Stimulated activated CD8-positive, alpha-beta memory T cell treated with anti-CD3 and anti-CD28 coated beads, Interleukin-15, amount 100 ng/mL, for 48 hours (primary cell): Measurements from ENCODE around the gene DYRK1B.
"Not testable (repeated sequence)": the region's sequence is repeated elsewhere in the genome, so short reads cannot be mapped to it uniquely, and the experiment has no call there.

ENCODE experiments used
- DNase-seq, 2 donors: peaks; one replicate each; pipeline ENCODE4 v3.0.0-alpha.2; 2020; ENCODE audit warnings: low read depth in 2 of 2

The DYRK1B gene

DNA sequence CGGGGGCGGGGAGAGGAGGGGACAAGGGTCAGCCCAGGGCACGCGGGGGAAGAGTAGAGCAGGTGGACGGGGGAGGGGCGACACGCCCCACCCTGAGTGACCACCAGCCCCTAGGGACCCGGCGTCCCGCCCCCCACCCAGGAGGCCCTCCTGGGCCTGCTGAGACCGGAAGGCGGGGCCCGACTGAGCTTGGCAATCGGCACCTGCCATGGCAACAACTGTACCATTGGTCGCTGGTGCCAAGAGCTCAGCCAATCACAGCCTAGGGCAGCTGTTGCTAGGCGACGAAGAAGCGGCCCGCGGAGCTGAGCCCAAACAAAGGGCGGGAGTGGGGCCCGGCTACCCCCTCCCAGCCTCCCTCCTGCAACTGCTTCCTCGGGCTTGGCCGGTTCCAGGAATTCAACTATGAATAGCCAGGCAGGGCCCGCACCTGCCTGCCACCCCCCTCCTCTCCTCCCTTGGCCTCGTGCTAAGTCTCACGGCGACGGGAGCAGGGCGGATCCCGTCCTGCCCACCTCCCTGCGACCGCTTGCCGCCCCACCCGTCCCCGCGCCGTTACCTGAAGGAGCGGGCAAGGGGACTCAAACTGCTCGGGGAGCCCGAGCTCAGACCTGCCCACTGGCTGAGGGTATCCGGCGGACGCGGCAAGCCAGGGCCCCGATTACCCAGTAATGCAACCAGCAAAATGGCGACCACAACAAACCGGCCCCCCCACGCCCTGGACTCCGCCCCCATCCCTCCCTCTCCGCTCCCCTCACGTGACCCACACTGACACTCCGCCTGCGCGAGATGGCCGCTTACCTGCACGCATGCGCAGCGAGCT is at the start of gene DYRK1B:
TSS of gene DYRK1B (minus strand) at position 699 of the 823 bp plus-strand sequence. CDS start 2,295 bp downstream, outside the sequence.
- peak; percentile 91 to 95 for DNase-seq

DNA sequence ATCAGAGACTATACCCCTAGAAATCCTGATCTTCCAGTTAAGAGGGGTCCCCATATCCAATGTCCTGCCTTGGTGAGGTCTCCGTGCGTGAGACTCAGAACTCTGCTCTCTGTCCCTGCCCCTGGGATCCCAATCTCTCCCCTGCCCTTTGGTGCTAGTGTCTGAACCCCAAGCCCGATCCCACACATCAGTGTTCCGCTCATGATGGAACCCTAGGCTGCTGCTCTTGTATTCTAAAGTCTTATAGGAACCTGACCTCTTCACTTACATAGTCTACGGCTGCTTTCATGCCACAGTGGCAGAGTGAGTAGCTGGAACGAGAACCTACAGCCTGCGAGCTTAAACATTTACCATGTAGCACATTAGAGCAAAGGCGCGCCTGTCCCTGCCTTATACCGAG is 48.7 kb upstream of the DYRK1B start:
- DNase-seq: not testable (repeated sequence)

- peak in 1 of 2 donors; percentile 17 for DNase-seq
Measured at GRCh38 chr19:39881495-39882110, 47.6 kb upstream of the DYRK1B start.

- DNase-seq: not testable (repeated sequence)
Measured at GRCh38 chr19:39880241-39880640, 46.3 kb upstream of the DYRK1B start.

GRCh38 chr19:39879796-39880195 is 45.8 kb upstream of the DYRK1B start:
- DNase-seq: not testable (repeated sequence)

DNA sequence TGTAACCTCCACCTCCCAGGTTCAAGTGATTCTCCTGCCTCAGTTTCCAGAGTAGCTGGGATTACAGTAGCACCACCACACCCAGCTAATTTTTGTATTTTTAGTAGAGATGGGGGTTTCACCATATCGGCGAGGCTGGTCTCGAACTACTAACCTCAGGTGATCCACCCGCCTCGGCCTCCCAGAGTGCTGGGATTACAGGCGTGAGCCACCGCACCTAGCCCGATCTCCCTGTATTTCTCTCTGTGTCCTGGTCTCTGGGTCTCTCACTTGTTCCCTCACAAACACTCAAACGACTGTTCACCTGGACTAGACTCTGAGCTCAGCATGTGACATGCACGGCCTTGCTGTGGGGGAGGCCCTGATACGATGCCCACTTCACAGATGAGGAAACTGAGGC is 44.9 kb upstream of the DYRK1B start:
- DNase-seq: not testable (repeated sequence)

DNA sequence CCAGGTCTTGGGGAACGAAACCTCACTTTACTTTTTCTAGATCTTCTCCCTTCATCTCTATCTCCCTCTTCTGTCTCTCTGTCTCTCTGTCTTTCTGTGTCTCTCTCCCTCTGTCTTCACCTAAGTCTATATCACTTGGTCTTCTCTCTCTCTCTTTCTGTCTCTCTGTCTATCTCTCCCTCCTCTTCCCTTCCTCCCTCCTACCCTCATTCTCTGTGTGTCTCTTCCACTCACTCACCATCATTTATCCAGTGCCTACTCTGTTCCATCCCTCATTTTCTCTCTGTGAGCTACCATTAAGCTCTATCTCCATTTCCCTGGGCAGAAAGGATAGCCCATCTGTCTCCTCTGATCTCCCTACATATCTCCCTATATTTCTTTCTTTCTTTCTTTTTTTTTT is 44.4 kb upstream of the DYRK1B start:
- DNase-seq: no peak

GRCh38 chr19:39877982-39878381 is 44.0 kb upstream of the DYRK1B start:
- DNase-seq: not testable (repeated sequence)

GRCh38 chr19:39877488-39877887 is 43.5 kb upstream of the DYRK1B start:
- DNase-seq: peak in 1 of 2 donors; percentile 22

GRCh38 chr19:39876486-39876885 is 42.5 kb upstream of the DYRK1B start:
- DNase-seq: not testable (repeated sequence)

GRCh38 chr19:39875401-39875864 is 41.5 kb upstream of the DYRK1B start:
- DNase-seq: not testable (repeated sequence)

DNA sequence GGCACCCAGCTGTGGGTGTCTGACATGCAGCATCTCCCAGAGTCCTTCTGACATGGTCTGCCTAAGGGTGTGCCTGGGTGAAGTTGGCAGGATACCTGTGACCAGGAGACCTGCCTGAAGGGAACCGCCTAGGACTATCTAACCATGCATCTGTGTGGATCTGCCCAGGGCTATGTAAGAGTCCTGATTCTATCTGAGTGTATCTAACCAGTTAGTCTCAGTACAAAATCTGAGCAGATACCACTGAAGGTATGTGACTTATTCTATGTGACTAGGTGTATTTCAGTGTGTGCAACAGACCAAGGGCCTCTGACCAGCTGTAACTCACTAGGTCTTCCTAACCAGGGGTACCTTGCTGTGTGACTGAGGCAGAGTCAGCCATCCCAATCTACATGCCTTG is 40.4 kb upstream of the DYRK1B start:
- no peak for DNase-seq

DNA sequence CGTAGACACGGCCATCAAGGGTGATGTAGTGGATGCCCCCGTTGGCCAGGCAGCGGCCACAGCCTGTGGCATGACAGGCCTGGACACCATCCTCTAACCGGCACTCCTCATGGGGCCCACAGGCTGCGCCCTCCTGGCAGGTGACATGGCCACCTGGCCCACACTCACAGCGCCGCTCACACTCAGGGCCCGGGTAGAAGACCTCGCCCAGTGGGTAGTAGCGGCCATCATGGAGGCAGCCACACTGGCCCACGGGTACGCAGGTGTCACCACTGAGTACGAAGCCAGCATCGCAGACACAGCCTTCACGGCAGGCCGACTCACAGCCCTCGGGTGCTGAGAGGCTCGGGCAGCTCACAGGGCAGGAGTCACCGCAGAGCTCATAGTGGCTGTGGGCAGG is 39.4 kb upstream of the DYRK1B start:
- no peak for DNase-seq

DNA sequence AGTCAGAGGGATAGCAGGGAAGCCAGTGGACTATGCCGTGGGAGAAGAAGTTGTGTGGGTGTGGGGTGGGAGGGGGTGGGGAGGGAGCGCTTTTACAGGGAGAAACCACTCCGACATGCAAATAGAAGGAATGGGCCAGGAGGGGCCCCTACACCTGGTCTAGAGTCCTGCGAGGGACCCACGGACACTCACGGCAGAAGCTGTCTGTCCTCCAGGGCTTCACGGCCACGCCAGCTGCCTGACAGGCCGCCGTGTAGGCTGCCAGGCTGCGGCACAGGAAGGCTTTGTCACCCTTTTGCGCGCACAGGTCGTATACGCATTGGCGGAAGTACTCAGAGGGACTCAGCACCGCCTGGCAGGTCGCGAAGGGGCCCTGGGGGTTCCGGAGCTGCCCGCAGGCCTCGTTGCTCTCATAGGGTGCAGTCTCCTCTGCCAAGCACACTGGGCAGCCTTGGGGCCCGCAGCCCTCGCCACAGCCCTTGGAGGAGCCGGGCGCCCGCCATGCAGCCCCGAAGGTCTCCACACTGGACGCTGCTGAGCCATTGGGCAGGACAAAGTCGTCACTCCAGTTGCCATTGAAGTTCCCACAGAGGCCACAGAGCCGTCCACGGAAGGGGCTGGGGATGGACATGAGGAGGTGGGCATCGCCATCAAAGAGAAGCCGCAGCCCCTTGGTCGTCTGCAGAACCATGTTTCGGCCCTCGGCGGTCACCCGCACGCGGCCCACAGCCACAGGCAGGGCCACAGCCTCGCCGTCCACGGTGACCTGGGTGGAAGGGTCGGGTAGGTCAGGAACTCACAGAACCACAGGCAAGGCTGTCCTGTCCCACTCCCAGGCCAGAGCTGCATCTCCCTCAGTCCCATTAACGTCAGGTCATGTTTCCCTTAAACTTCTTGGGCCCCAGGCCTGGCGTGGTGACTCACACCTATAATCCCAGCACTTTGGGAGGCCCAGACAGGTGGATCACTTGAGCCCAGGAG is 38.2 kb upstream of the DYRK1B start:
- no peak for DNase-seq

GRCh38 chr19:39871362-39871761 is 37.4 kb upstream of the DYRK1B start:
- no peak for DNase-seq

DNA sequence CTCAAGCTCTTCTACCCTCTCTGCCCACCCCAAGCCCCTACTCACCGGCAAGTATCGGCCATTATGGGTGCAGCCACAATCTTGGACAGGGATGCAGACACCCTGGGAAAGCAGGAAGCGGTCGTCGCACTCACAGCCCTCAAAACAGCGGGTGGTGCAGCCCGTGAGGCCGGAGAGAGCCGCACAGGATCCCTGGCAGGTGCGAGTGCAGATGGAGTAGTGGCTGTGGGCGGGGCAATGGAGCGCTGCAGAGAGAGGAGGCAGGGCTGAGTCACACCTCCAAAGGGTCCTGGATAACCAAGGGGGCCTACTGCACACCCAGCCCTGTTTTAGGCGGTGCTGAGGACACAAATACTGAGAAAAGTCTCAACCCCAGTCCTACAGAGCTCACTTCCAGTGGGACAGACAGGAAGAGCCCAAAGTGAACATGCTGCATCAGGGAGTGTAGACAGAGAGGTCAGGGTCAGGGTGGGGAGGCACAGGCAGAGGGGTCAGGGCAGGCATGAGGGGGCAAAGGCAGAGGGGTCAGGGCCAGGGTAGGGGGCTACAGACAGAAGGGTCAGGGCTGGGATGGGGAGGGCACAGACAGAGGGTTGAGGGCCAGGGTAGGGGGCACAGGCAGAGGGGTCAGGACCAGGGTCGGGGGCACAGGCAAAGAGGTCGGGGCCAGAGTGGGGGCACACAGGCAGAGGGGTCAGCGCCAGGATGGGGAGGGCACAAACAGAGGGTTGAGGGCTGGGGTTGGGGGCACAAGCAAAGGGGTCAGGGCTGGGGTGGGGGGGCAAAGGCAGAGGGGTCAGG is 36.4 kb upstream of the DYRK1B start:
- no peak for DNase-seq

GRCh38 chr19:39867952-39868351 is 34.0 kb upstream of the DYRK1B start:
- DNase-seq: no peak

DNA sequence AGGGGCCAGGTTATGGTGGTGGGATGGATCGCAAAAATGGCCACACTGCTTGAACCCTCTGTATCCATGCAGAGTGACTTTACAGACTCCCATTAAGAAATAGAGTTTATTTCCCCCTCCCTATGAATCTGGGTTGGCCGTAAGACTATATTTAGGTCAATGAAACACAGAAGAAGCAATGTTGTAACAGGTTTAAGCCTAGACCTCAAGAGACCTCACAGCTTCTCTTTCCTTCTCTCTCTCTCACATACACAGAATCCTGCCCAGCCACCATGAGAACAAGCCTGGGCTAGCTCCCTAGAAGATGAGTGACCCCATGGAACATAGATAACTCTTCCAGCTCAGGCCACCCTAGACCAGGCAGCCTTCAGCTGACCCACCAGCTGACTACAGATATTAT is 33.2 kb upstream of the DYRK1B start:
- no peak for DNase-seq

- no peak for DNase-seq
Measured at GRCh38 chr19:39865953-39866352, 32.0 kb upstream of the DYRK1B start.

- no peak for DNase-seq
Measured at GRCh38 chr19:39865186-39865585, 31.2 kb upstream of the DYRK1B start.

GRCh38 chr19:39864118-39864517 is 30.2 kb upstream of the DYRK1B start:
- DNase-seq: no peak
